ENCODE results near the gene CPED1. TPM values are rescaled to one million over a fixed set of nuclear protein-coding genes. Genes with fewer than 3 reads are reported as not detected.

The CPED1 gene
- total RNA-seq, 1 experiment from 2014 or later = 0.13 TPM

- H4K8ac ChIP-seq (replicated peaks; ENCODE audit: insufficient read length, low read depth, low read length) = no peak overlapping the region
- H3K14ac ChIP-seq (ENCODE audit: insufficient read depth, low read length) = no peak overlapping the region
- no peak overlapping the region for H2BK5ac ChIP-seq (ENCODE audit: insufficient read length, low read length)
- no peak overlapping the region for H2BK20ac ChIP-seq (ENCODE audit: low read depth, low read length, poor library complexity, severe bottlenecking)
- no peak overlapping the region for H3K27ac Mint-ChIP-seq
- no peaks in the 10 kb centered on the region for H3K79me2 ChIP-seq (ENCODE audit: insufficient read depth, low read length)
- H3K4me3 Mint-ChIP-seq = no peak overlapping the region
- no peaks in the 10 kb centered on the region for H3K79me1 ChIP-seq (ENCODE audit: insufficient read depth, low read depth, low read length, poor library complexity, severe bottlenecking)
- no peaks in the 10 kb centered on the region for H3K36me3 Mint-ChIP-seq (ENCODE audit: insufficient read depth in 1 of 3, low read depth in 3 of 3)
- H2BK15ac ChIP-seq (ENCODE audit: low read depth, low read length) = no peak overlapping the region
- H3T11ph ChIP-seq (ENCODE audit: low read length) = no peak overlapping the region
- no peak overlapping the region for H2AK5ac ChIP-seq (ENCODE audit: insufficient read length, low read length)
- H2BK12ac ChIP-seq (ENCODE audit: insufficient read length, low read depth, low read length) = no peak overlapping the region
- H4K91ac ChIP-seq (ENCODE audit: insufficient read length, low read depth, low read length) = no peak overlapping the region
- H4K20me1 ChIP-seq (ENCODE audit: control insufficient read depth, insufficient read depth, insufficient read length) = no peaks in the 10 kb centered on the region
- no peak overlapping the region for H4K5ac ChIP-seq (ENCODE audit: insufficient read length, low read depth, low read length)
- TF ChIP-seq, protein P1, sequence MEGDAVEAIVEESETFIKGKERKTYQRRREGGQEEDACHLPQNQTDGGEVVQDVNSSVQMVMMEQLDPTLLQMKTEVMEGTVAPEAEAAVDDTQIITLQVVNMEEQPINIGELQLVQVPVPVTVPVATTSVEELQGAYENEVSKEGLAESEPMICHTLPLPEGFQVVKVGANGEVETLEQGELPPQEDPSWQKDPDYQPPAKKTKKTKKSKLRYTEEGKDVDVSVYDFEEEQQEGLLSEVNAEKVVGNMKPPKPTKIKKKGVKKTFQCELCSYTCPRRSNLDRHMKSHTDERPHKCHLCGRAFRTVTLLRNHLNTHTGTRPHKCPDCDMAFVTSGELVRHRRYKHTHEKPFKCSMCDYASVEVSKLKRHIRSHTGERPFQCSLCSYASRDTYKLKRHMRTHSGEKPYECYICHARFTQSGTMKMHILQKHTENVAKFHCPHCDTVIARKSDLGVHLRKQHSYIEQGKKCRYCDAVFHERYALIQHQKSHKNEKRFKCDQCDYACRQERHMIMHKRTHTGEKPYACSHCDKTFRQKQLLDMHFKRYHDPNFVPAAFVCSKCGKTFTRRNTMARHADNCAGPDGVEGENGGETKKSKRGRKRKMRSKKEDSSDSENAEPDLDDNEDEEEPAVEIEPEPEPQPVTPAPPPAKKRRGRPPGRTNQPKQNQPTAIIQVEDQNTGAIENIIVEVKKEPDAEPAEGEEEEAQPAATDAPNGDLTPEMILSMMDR (conservative IDR thresholded peaks at IDR 0.05) = no peak
- peaks cover 10 to 14% of the 10 kb centered on the region in 2 experiments for H3K4me1 Mint-ChIP-seq
- no peak overlapping the region for H3K23ac ChIP-seq (ENCODE audit: insufficient read length, low read depth, low read length)
- H2BK120ac ChIP-seq (ENCODE audit: low read depth, low read length, poor library complexity, severe bottlenecking) = no peak overlapping the region
- no peak overlapping the region for H3K56ac ChIP-seq (ENCODE audit: insufficient read length, low read depth, low read length)
- H3K4ac ChIP-seq (ENCODE audit: low read depth, low read length) = no peak overlapping the region
- peaks cover 27% of the 10 kb centered on the region for H3K27me3 Mint-ChIP-seq (ENCODE audit: low read depth)
- no peak overlapping the region for H3K27ac ChIP-seq (ENCODE audit: insufficient read length, low read depth, low read length)
- H3K27me3 ChIP-seq (ENCODE audit: insufficient read depth, low read length) = peaks cover 3% of the 10 kb centered on the region; the same call in 1 of the 2 replicates
- no peak overlapping the region for H2AFZ ChIP-seq (ENCODE audit: low read length)
- no peaks in the 10 kb centered on the region for H3K9me3 ChIP-seq (ENCODE audit: control insufficient read depth, low read depth, low read length)
- H3K4me1 ChIP-seq (ENCODE audit: insufficient read depth, low read length) = no peaks in the 10 kb centered on the region
- H3K23me2 ChIP-seq (ENCODE audit: insufficient read length, low read depth, low read length, poor library complexity, severe bottlenecking) = peaks cover 4% of the 10 kb centered on the region
- H3K9ac ChIP-seq (ENCODE audit: extremely low read depth, insufficient read length, low read length) = no peak overlapping the region
- no peaks in the 10 kb centered on the region for H3K9me3 Mint-ChIP-seq
- H3K18ac ChIP-seq (ENCODE audit: insufficient read length, low read depth, low read length) = no peak overlapping the region
- no peak overlapping the region for H3K4me2 ChIP-seq (ENCODE audit: insufficient read depth, insufficient read length, low read length)
- no peak for DNase-seq
These were observed 3.9 kb downstream of the CPED1 start for GRCh38 chr7:120992272-120992964.

Measured in H9 (cell line).